Measurements from ENCODE around the gene ZNF708. TPM values are rescaled to one million over a fixed set of nuclear protein-coding genes. Genes with fewer than 3 reads are reported as not detected.

Gene ZNF708
- total and polyA plus RNA-seq, 2 of the 13 experiments (the other 11 are each of a cell fraction or from before 2014, with no cell fraction given) = 1.8 to 5.2 TPM

DNA sequence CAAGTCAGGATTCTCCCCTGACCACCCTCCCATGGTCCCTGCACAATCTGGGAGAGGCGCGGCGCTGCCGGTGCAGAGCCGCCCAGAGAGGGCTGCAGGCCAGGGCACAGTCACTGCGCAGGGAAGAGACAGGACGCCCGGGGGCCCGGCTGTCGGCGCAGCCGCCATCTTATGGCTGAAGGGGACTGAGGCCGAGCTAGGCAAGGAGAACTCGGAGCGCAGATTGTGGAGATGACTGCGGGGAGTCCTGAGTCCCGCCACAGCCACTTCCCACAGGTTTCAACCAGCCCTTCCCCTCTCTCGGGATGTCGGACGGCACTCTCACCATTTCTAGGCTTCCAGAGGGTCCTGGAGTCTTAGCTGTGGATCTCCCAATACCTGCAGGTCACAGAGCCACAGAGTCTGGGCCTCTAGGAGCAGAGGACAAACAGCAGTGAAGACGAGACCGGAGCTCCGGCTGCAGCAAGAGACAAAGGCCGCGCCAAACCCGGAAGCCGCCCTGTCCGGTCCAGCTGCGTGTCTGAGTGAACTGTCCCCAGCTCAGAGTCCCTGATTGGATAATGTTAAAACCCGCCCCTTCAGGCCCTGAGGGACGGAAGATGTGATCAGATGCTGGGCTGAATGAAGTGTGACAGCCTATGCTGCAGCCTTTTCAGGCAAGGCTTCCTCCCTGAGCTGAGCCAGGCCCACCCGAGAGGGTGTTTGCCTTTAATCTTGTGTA, at the start of gene ZNF708 (continued):
- TF ChIP-seq WIZ (CRISPR knock-in tag; IDR thresholded peaks at IDR 0.05) (no peak), HOXA7 (CRISPR knock-in tag; IDR thresholded peaks at IDR 0.05) (no peak), PAX8 (CRISPR knock-in tag; IDR thresholded peaks at IDR 0.05; ENCODE audit: borderline replicate concordance) (no peak), TEAD3 (CRISPR knock-in tag; optimal IDR thresholded peaks at IDR 0.05; ENCODE audit: borderline replicate concordance) (no peak), CBFB (CRISPR knock-in tag; IDR thresholded peaks at IDR 0.05) (no peak), SRY (CRISPR knock-in tag; IDR thresholded peaks at IDR 0.05) (peak; percentile 64; the same call in 1 of the 2 replicates), NCOA1 (CRISPR knock-in tag; IDR thresholded peaks at IDR 0.05) (no peak), ZNF749 (CRISPR knock-in tag; IDR thresholded peaks at IDR 0.05; ENCODE audit: borderline replicate concordance) (no peak), ZNF572 (CRISPR knock-in tag; IDR thresholded peaks at IDR 0.05) (no peak), ZNF354B (CRISPR knock-in tag; IDR thresholded peaks at IDR 0.05) (no peak), HMG20B (CRISPR knock-in tag; conservative IDR thresholded peaks at IDR 0.05) (no peak), LCORL (IDR thresholded peaks at IDR 0.05) (no peak), LCORL (CRISPR knock-in tag; IDR thresholded peaks at IDR 0.05) (no peak), ISL2 (CRISPR knock-in tag; IDR thresholded peaks at IDR 0.05) (no peak), SP4 (CRISPR knock-in tag; IDR thresholded peaks at IDR 0.05) (peak; percentile 64)
- TF ChIP-seq, protein P1, sequence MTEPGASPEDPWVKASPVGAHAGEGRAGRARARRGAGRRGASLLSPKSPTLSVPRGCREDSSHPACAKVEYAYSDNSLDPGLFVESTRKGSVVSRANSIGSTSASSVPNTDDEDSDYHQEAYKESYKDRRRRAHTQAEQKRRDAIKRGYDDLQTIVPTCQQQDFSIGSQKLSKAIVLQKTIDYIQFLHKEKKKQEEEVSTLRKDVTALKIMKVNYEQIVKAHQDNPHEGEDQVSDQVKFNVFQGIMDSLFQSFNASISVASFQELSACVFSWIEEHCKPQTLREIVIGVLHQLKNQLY (CRISPR knock-in tag; IDR thresholded peaks at IDR 0.05) = no peak
- TF ChIP-seq, protein P2, sequence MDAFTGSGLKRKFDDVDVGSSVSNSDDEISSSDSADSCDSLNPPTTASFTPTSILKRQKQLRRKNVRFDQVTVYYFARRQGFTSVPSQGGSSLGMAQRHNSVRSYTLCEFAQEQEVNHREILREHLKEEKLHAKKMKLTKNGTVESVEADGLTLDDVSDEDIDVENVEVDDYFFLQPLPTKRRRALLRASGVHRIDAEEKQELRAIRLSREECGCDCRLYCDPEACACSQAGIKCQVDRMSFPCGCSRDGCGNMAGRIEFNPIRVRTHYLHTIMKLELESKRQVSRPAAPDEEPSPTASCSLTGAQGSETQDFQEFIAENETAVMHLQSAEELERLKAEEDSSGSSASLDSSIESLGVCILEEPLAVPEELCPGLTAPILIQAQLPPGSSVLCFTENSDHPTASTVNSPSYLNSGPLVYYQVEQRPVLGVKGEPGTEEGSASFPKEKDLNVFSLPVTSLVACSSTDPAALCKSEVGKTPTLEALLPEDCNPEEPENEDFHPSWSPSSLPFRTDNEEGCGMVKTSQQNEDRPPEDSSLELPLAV (CRISPR knock-in tag; conservative IDR thresholded peaks at IDR 0.05; ENCODE audit: low read depth) = no peak
- TF ChIP-seq, protein P3, sequence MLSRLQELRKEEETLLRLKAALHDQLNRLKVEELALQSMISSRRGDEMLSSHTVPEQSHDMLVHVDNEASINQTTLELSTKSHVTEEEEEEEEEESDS (CRISPR knock-in tag; IDR thresholded peaks at IDR 0.05; ENCODE audit: borderline replicate concordance) = no peak
- TF ChIP-seq, protein P4, sequence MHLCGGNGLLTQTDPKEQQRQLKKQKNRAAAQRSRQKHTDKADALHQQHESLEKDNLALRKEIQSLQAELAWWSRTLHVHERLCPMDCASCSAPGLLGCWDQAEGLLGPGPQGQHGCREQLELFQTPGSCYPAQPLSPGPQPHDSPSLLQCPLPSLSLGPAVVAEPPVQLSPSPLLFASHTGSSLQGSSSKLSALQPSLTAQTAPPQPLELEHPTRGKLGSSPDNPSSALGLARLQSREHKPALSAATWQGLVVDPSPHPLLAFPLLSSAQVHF (CRISPR knock-in tag; IDR thresholded peaks at IDR 0.05) = no peak
- TF ChIP-seq, protein P5, sequence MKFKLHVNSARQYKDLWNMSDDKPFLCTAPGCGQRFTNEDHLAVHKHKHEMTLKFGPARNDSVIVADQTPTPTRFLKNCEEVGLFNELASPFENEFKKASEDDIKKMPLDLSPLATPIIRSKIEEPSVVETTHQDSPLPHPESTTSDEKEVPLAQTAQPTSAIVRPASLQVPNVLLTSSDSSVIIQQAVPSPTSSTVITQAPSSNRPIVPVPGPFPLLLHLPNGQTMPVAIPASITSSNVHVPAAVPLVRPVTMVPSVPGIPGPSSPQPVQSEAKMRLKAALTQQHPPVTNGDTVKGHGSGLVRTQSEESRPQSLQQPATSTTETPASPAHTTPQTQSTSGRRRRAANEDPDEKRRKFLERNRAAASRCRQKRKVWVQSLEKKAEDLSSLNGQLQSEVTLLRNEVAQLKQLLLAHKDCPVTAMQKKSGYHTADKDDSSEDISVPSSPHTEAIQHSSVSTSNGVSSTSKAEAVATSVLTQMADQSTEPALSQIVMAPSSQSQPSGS (CRISPR knock-in tag; IDR thresholded peaks at IDR 0.05) = 0 out of 2 replicates have a peak, but pooled peaks have one; percentile 25
- TF ChIP-seq, protein P6, sequence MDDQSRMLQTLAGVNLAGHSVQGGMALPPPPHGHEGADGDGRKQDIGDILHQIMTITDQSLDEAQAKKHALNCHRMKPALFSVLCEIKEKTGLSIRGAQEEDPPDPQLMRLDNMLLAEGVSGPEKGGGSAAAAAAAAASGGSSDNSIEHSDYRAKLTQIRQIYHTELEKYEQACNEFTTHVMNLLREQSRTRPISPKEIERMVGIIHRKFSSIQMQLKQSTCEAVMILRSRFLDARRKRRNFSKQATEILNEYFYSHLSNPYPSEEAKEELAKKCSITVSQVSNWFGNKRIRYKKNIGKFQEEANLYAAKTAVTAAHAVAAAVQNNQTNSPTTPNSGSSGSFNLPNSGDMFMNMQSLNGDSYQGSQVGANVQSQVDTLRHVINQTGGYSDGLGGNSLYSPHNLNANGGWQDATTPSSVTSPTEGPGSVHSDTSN (CRISPR knock-in tag; IDR thresholded peaks at IDR 0.05; ENCODE audit: borderline replicate concordance) = no peak
- TF ChIP-seq, protein P7, sequence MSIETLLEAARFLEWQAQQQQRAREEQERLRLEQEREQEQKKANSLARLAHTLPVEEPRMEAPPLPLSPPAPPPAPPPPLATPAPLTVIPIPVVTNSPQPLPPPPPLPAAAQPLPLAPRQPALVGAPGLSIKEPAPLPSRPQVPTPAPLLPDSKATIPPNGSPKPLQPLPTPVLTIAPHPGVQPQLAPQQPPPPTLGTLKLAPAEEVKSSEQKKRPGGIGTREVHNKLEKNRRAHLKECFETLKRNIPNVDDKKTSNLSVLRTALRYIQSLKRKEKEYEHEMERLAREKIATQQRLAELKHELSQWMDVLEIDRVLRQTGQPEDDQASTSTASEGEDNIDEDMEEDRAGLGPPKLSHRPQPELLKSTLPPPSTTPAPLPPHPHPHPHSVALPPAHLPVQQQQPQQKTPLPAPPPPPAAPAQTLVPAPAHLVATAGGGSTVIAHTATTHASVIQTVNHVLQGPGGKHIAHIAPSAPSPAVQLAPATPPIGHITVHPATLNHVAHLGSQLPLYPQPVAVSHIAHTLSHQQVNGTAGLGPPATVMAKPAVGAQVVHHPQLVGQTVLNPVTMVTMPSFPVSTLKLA (IDR thresholded peaks at IDR 0.05) = no peak
